Endothelial cell of hepatic sinusoid (primary cell): ENCODE measurements around the gene RBBP8NL.

Source experiments
- in situ Hi-C: cut with HindIII; loops from 2 replicates; pipeline ENCODE4 v1.10.0; 2017; ENCODE audit warnings: low sequenced_read_pairs

The RBBP8NL gene

GRCh38 chr20:62409931-62410745 is 17.2 kb downstream of the RBBP8NL start:
- in situ Hi-C loops = no loop called here

- in situ Hi-C loops = no loop called here
Observed at GRCh38 chr20:62409086-62409853, 18.1 kb downstream of the RBBP8NL start.

- in situ Hi-C loops = no loop called here
Observed at GRCh38 chr20:62408640-62409039, 18.7 kb downstream of the RBBP8NL start.

GRCh38 chr20:62408055-62408454 is 19.3 kb downstream of the RBBP8NL start:
- in situ Hi-C loops = no loop called here

GRCh38 chr20:62407221-62407992 is 19.9 kb downstream of the RBBP8NL start, which contains the start of gene CABLES2:
Gene CABLES2 (minus strand): TSS chr20:62407285. CDS start chr20:62407276, 9 bp downstream.
- in situ Hi-C loops = no loop called here

- in situ Hi-C loops = no loop called here
Observed at GRCh38 chr20:62406635-62407176, 20.6 kb downstream of the RBBP8NL start.

GRCh38 chr20:62405981-62406513 is 21.3 kb downstream of the RBBP8NL start:
- in situ Hi-C loops = no loop called here

GRCh38 chr20:62405108-62405980 is 22.0 kb downstream of the RBBP8NL start:
- in situ Hi-C loops = no loop called here

GRCh38 chr20:62404761-62405107 is 22.6 kb downstream of the RBBP8NL start:
- in situ Hi-C loops = no loop called here

- in situ Hi-C loops = no loop called here
Observed at GRCh38 chr20:62404112-62404665, 23.1 kb downstream of the RBBP8NL start.

GRCh38 chr20:62403331-62403730 is 24.0 kb downstream of the RBBP8NL start:
- in situ Hi-C loops = no loop called here

- in situ Hi-C loops = no loop called here
Observed at GRCh38 chr20:62402456-62403150, 24.7 kb downstream of the RBBP8NL start.

- in situ Hi-C loops = no loop called here
Observed at GRCh38 chr20:62401331-62401779, 26.0 kb downstream of the RBBP8NL start.

GRCh38 chr20:62400541-62400940 is 26.8 kb downstream of the RBBP8NL start:
- in situ Hi-C loops = no loop called here

GRCh38 chr20:62400021-62400420 is 27.3 kb downstream of the RBBP8NL start:
- in situ Hi-C loops = no loop called here

GRCh38 chr20:62398120-62398821 is 29.1 kb downstream of the RBBP8NL start:
- in situ Hi-C loops = no loop called here

- in situ Hi-C loops = no loop called here
Observed at GRCh38 chr20:62396367-62397239, 30.7 kb downstream of the RBBP8NL start.
